Stimulated activated CD8-positive, alpha-beta memory T cell treated with anti-CD3 and anti-CD28 coated beads, Interleukin-12 subunit alpha, Interleukin-12 subunit beta, amount 100 ng/mL, for 24 hours (primary cell): ENCODE results near the gene RAB6D.
"Not testable (repeated sequence)": the region's sequence is repeated elsewhere in the genome, so short reads cannot be mapped to it uniquely, and the experiment has no call there.

Experiments
- DNase-seq: peaks from one replicate; pipeline ENCODE4 v3.0.0-alpha.2; 2020; ENCODE audit errors: extremely low read depth

RAB6D gene

DNA sequence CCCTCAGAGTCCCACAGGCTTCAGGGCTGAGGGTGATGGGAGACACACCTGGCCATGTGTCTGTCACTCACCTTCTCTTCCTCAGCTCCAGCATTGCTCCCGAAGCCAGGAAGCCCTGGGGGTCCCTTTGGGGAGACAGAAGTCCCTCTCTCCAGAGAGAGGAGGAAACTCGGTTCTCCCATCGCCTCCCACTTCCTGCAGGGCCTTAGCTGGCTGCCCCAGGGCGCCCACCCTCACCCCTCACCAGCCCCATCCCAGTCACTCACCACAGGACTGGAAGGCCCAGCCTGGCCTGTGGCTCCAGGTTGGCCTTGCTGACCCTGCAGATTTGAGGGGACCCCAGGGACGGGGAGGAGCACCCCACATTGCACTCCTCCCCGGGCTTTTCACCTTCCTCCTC lies 2.7 kb upstream of the RAB6D start:
- no peak for DNase-seq

DNA sequence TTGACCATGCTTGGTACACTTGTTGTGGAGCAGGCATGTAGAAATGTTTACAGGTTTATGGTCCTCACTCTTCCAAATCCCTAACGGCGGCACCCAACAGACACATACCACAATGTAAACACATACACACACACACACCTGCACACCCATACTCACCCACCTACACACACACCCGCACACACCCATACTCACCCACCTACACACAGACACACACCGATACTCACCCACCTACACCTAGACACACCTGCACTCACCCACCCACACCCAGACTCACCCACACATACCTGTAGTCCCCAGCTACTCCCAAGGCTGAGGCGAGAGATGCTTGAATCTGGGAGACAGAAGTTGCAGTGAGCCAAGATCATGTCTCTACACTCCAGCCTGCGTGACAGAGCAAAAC lies 1.5 kb upstream of the RAB6D start:
- no peak for DNase-seq

DNA sequence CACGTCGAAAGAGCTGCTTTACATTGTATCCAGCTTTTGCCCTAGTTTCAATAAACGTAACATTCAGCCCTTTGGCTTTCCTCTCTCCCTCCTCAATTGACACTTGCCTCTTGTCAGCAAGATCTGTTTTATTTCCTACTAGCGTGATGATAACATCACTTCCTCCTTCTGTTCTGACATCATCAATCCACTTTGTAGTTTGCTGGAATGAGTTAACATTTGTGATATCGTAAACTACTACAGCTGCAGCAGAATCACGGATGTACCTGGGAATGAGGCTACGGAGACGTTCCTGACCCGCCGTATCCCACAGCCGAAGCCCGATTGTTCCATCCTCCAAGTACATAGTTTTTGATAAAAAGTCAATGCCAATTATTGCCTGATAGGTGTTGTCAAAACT lies 755 bp downstream of the RAB6D start:
- not testable (repeated sequence) for DNase-seq

DNA sequence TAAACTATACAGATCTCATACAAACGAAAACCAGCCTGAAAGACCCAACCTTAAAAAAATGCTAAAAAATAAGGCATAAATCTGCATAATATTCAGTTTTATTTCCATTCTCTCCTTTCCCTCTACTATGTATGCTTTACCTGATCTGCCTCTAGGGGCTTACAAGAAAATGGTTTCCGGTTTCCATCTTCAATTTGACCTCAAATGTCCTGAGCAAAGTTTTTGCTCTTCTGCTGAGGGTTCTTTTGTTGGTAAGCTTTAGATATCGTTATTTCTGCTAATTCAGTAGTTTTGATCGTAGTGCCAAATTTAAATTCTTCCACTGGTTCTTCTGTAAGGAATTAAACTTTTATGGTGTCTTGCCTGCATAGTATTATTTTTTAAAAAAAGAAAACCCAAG lies 2.2 kb downstream of the RAB6D start:
- not testable (repeated sequence) for DNase-seq

DNA sequence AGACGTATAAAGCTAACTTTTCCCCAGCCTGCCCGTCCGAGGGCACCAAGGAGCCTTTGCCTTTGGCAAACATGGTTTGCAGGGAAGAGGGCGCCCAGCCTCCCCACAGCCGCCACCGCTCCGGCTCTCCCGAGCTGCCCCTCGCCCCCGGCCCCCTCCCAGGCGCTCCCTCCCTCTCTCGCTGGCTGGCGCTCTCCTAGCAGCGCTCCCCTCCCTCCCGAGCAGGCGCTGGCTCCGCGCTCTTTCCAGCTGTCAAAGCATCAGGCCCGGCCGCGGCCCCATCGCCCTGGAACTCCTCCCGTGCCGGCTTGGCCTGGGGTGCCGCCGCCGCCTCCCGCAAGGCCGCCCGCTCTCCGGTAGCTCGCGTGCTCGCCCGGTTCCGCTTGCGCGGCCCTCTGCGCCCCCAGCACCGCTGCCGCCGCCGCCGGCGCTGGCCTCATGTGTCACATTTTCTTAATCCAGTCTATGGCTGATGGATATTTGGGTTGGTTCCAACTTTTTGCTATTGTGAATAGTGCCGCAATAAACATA lies 10.7 kb downstream of the RAB6D start:
- not testable (repeated sequence) for DNase-seq

DNA sequence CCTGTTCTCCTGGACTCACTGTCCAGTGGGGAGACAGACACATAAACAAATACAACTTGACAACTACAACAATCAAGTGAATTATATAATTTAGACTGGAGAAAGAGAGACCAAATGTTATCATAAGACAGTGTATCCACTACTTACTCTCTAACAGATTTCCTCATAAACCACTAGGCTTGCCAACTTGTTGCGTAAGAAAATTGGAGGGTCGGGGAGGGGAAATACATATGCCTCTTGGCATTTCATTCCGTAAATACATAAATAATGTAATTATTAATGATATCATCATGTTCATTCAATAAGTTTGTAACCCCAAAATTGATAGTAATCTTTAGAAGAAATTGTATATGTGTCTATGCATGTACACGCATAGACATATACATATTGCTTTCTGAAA lies 14.9 kb downstream of the RAB6D start:
- no peak for DNase-seq

DNA sequence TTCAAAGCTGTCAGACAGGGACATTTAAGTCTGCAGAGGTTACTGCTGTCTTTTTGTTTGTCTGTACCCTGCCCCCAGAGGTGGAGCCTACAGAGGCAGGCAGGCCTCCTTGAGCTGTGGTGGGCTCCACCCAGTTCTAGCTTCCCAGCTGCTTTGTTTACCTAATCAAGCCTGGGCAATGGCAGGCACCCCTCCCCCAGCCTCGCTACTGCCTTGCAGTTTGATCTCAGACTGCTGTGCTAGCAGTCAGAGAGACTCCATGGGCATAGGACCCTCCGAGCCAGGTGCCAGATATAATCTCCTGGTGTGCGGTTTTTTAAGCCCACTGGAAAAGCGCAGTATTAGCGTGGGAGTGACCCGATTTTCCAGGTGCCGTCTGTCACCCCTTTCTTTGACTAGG lies 16.9 kb downstream of the RAB6D start:
- not testable (repeated sequence) for DNase-seq

DNA sequence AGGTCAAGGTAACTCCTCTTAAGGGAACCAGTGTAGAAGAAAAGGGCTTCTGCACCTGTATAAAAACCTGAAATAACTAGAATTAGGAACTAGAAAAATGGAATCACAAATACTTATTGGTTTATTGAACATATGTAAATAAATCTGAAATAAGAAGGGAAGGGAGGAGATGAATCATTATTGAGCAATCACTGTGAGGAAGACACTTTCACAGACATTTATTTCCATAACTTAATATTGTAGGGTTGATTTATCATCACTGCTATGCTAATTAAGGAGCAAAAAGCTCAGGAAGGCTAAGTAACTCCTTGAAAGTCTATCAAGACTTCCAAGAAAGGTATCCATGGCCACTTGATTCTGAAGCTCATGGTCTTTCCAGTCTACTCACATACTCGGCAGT lies 24.7 kb downstream of the RAB6D start:
- DNase-seq = not testable (repeated sequence)

DNA sequence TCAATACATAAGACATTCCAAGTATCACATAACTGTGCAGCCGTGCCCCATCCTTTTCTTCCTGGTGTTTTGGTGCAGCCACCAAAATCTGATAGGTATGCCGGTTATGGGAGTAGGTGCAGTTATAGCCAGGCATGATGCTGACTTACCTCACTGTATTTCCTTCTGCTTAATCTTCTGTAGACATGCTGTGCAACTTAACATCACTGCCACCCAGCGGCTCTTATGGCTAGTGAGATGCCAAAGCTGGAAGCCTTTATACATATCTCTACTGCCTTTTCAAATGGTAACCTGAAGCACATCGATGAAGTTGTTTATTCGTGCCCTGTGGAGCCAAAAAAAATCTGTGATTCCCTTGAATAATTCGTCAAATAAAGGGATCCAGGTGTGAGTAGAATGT lies 28.6 kb downstream of the RAB6D start:
- DNase-seq = not testable (repeated sequence)

DNA sequence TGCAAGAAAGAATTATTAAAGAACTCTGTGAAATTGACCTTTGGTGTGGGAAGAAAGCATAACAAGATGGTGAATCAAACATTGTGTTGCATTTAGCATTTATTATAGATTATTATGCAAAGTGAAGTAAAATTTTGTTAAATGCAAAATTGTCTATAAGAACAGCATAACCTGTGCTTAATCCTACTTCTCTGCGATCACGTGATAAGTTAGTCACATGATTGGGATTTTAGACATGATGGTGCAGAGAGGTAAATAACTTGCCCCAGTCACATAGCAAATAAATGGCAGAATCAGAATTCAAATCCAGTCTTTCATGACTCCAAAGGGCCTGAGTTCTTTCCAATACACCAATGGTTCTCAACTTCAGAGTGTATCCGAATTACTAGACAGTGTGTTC lies 31.3 kb downstream of the RAB6D start:
- not testable (repeated sequence) for DNase-seq

DNA sequence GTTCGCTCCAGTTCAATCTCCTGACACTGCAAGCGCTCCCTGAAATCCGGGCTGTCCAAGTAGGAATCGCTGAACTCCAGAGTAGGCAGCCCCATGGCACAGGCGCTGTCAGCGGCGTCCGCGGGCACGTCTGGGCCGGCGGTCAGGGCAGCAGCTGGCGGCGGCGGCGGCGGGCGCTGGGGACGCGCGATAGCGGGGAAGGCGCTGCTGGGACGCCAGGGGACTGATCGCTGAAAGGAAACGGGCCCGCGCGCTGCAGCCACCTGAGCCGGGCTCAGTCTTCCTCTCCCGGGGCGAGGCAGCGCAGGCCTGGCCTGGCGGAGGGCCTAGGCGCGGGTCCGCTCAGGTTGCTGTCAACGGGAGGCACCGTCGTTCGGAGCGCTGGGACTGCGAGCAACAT lies 33.0 kb downstream of the RAB6D start:
- not testable (repeated sequence) for DNase-seq

DNA sequence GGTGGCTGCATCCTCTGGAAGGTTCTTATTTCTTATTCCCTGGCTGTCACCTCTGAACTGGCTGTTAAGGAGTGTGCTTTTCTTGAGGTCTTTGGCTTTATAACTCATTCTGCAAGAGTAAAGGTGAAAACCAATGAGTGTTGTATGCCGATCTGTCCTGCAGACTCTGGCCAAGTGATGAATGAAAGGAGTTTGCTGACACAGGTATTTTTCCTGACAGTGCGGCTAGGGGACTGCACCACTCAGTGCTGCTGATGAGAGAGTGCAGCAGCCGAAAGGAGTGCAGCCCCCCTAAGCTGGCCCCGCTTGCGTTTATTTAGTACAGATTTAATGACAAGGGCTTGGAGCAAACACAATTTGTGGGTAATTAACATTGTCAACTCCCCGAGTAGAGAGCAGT lies 41.8 kb downstream of the RAB6D start:
- DNase-seq = no peak

DNA sequence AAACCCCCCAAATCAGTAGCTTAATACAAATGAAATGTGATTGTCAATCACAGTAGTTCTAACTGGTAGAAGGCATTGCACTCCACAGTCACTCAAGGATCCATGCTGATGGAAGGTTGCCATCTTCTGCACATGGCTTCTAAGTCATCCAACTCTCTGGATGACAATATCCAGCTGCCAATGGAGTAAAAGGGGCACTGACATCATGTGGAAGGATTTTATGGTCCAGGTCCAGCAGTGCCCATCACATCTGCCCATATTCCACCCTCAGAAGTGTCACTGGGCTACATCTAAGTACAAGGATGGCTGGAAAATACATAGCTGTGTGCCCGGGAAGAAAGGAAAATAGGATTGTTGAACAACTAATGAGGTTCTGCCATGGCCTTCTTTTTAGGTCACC lies 42.6 kb downstream of the RAB6D start:
- not testable (repeated sequence) for DNase-seq

DNA sequence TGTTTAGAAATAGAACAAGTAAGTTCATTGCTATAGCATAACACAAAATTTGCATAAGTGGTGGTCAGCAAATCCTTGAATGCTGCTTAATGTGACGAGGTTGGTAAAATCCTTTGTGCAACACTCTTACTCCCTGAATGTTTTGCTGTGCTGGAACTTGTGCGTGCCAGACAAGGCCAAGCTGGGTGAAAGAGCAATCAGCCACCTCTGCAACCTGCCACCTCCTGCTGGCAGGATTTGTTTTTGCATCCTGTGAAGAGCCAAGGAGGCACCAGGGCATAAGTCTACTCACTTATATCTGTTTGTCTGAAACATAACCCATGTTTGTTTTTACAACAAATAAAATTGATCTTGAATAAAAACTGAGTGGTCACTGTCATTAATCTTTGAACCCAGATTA lies 53.0 kb downstream of the RAB6D start:
- DNase-seq = not testable (repeated sequence)
